Type B pancreatic cell (in vitro differentiated cells): ENCODE measurements around the gene NFKBIE. TPM values are rescaled to one million over a fixed set of nuclear protein-coding genes. Genes with fewer than 3 reads are reported as not detected.

Experiments
- DNase-seq: peaks from one replicate; pipeline ENCODE4 v3.0.0; 2021; ENCODE audit warnings: mixed read lengths; ENCODE audit not compliant: unreplicated experiment; ENCODE audit errors: extremely low spot score
- H3K27ac Mint-ChIP-seq: 2 replicates; pipeline ENCODE4 v1.8.0; 2021; ENCODE audit warnings: mild to moderate bottlenecking, mixed read lengths
- H3K27me3 Mint-ChIP-seq: 2 replicates; pipeline ENCODE4 v1.8.0; 2021; ENCODE audit warnings: mixed read lengths
- H3K36me3 Mint-ChIP-seq: 2 replicates; pipeline ENCODE4 v1.8.0; 2021; ENCODE audit warnings: mixed read lengths
- H3K4me1 Mint-ChIP-seq: one replicate; pipeline ENCODE4 v1.8.0; 2021; ENCODE audit warnings: mixed read lengths; ENCODE audit not compliant: unreplicated experiment
- H3K4me3 Mint-ChIP-seq: 2 replicates; pipeline ENCODE4 v1.8.0; 2021; ENCODE audit warnings: mild to moderate bottlenecking, mixed read lengths
- H3K9me3 Mint-ChIP-seq: 2 replicates; pipeline ENCODE4 v1.8.0; 2021; ENCODE audit warnings: mixed read lengths
- total RNA-seq: library from RNA; stranded (reverse); gene quantifications from 2 replicates; pipeline ENCODE4 v1.2.1, GENCODE V29; 2021; ENCODE audit warnings: low replicate concordance
- TF ChIP-seq, protein P1 (sequence below): fragments of 200-600 bp; sonication (generic); conservative IDR thresholded peaks from 2 replicates; pipeline ENCODE4 v1.5.0; 2021; ENCODE audit warnings: antibody characterized with exemption, mild to moderate bottlenecking

NFKBIE gene
- total RNA-seq, 1 donor from 2014 or later, result 9.2 TPM

DNA sequence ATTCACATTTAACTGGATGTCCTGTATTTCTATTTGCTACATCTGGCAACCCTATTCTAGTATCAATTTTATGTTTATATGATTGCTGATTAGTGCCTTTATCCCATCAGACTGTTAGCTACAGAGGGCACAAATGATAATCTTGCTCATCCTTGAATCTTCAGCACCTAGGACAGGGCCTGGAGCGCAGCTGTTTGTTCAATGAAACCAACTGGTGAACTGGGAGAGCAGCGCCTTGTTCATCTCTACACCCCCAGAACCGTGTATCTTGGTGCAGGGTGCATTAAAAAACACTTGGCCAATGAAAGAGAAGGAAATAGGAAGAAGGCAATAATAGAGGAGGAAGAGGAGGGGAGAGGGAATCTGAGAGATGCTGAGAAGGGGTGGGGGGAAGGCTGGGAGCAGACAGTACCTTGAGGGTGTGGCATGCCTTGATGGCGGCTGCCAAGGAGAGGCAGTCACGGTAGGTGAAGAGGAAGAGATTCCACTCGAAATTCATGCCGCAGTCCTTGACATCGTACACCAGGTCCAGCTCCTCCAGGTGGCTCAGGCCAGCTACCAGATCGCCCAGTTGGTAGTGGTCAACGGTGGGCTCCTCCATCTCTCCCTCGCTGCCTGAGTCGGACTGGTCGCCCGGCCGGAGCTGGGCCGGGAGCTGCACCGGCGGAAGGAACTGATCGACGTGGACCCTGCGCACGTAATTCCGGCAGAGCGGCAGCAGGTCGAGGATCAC lies 20.4 kb upstream of the NFKBIE start:
- no peak for DNase-seq
- TF ChIP-seq, protein P1, sequence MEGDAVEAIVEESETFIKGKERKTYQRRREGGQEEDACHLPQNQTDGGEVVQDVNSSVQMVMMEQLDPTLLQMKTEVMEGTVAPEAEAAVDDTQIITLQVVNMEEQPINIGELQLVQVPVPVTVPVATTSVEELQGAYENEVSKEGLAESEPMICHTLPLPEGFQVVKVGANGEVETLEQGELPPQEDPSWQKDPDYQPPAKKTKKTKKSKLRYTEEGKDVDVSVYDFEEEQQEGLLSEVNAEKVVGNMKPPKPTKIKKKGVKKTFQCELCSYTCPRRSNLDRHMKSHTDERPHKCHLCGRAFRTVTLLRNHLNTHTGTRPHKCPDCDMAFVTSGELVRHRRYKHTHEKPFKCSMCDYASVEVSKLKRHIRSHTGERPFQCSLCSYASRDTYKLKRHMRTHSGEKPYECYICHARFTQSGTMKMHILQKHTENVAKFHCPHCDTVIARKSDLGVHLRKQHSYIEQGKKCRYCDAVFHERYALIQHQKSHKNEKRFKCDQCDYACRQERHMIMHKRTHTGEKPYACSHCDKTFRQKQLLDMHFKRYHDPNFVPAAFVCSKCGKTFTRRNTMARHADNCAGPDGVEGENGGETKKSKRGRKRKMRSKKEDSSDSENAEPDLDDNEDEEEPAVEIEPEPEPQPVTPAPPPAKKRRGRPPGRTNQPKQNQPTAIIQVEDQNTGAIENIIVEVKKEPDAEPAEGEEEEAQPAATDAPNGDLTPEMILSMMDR, result no peak
- Mint-ChIP-seq H3K27ac (no peak overlapping the region), H3K27me3 (peaks cover 80% of the 10 kb centered on the region), H3K9me3 (no peaks in the 10 kb centered on the region), H3K4me1 (no peaks in the 10 kb centered on the region), H3K4me3 (no peak overlapping the region), H3K36me3 (no peaks in the 10 kb centered on the region)

DNA sequence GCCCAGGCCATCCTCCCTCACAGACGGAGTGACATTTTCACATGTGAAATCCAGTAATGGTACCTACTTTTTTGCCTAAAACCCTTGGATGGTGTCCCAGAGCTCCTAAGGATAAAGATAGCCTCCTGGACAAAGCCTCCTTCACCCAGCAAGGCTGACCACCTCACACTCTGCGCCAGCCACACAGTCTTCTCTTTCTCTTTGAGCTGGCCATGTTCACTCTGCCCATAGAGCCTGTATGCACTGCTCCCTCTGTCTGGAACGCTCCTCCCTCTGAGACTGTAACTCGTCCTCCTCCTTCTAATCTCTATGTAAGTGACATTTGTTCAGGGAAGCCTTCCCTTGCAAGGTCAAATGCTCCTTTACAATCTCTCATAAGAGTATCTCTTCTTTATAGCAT lies 19.5 kb upstream of the NFKBIE start:
- TF ChIP-seq, protein P1, result no peak
- no peak overlapping the region for H3K27ac Mint-ChIP-seq
- no peaks in the 10 kb centered on the region for H3K9me3 Mint-ChIP-seq
- H3K36me3 Mint-ChIP-seq, result no peaks in the 10 kb centered on the region
- peaks cover 81% of the 10 kb centered on the region for H3K27me3 Mint-ChIP-seq
- DNase-seq, result no peak
- H3K4me1 Mint-ChIP-seq, result no peaks in the 10 kb centered on the region
- no peak overlapping the region for H3K4me3 Mint-ChIP-seq

DNA sequence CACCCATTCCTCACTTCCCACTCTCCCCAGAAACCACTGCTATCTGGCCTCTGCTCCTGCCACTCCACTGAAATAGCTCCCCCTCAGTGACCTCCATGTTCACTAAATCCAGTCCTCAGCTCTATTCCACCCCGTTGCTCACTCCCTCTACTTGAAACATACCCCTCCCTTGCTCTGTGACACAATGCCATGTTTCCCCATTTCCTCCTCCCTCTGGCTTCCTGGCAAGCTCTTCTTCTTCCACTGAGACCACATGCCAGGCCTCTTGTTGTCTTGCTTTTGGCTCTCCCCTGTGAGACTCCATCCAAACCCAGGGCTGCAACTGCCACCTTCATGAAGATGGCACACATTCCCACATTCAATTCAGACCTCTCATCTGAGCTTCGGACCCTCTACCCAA lies 18.8 kb upstream of the NFKBIE start:
- TF ChIP-seq, protein P1, result no peak
- Mint-ChIP-seq H3K4me3 (no peak overlapping the region), H3K27ac (no peak overlapping the region), H3K4me1 (no peaks in the 10 kb centered on the region), H3K36me3 (no peaks in the 10 kb centered on the region), H3K9me3 (no peaks in the 10 kb centered on the region), H3K27me3 (peaks cover 81% of the 10 kb centered on the region)
- no peak for DNase-seq

DNA sequence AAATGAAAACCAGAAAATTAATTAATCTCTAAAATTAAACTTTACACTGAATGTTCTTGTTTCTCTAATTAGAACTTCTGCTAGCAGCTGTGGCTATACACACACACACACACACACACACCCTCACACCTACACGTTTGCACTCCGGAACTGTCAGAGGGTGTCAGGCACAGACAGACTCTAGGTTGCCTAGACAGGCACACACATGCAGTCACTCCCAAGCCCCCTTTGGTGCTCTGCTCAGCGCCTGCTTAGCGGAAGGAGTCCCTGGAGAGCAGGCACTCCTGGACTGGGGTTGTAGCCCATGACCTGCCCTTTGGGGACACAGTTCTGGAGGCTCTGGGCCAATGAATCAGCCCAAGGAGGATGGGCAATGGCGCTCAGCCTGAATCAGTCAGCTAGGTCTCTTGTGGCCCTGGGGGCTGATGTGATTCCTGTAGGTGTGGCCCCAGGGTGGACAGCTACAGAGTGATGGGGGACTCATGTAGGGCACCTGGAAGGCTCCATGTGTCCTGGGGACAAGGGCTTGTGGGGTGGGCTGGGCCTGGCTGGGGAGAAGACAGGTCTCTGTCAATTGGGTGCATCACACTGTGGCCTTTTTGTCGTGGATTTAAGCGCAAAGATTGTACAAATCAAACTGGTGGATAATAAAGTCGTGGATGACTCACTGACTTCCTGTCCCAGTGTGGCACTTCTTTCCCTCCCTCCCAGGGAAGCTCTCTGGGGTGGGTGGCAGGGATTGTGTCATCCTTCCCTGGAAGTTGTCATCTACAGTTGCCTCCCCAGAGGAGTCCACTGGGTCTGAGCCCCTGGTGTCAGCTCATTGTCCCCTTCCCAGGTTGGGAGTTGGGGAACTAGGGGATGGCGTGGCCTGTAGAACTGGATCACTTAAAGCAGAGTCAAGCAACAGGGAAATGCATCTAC lies 13.7 kb upstream of the NFKBIE start:
- H3K36me3 Mint-ChIP-seq, result no peaks in the 10 kb centered on the region
- H3K27ac Mint-ChIP-seq, result no peak overlapping the region
- TF ChIP-seq, protein P1, result no peak
- H3K27me3 Mint-ChIP-seq, result peaks cover 66% of the 10 kb centered on the region
- H3K4me3 Mint-ChIP-seq, result no peak overlapping the region
- no peaks in the 10 kb centered on the region for H3K4me1 Mint-ChIP-seq
- no peak for DNase-seq
- H3K9me3 Mint-ChIP-seq, result no peaks in the 10 kb centered on the region

DNA sequence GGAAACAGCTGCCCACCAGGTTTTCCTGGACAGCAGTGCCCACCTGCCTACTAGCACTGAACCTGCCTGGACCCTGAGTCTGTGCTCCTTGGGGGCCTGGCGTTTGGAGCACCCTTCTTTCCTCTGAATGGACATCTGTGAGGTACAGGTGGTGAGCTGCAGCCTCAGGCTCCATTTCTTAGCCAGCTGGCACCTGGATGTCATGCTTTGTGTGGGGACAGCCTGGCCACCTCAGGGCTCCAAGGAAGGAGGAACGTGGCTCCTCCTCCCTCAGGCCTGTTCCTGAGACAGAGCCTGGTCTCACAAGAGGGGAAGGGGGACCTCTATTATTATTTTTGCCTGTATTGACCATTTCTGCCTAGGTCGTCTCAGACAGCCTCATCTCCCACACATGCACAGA lies 13.0 kb upstream of the NFKBIE start:
- no peaks in the 10 kb centered on the region for H3K36me3 Mint-ChIP-seq
- TF ChIP-seq, protein P1, result no peak
- H3K4me3 Mint-ChIP-seq, result no peak overlapping the region
- H3K9me3 Mint-ChIP-seq, result no peaks in the 10 kb centered on the region
- no peak for DNase-seq
- H3K27ac Mint-ChIP-seq, result no peak overlapping the region
- H3K4me1 Mint-ChIP-seq, result no peaks in the 10 kb centered on the region
- H3K27me3 Mint-ChIP-seq, result peaks cover 63% of the 10 kb centered on the region
